ENCODE data around the gene EPS8L1. TPM values are rescaled to one million over a fixed set of nuclear protein-coding genes. Genes with fewer than 3 reads are reported as not detected.

EPS8L1 gene
- polyA plus RNA-seq, 1 of the 3 experiments (the other 2 are of a cell fraction): 12.9 TPM

DNA sequence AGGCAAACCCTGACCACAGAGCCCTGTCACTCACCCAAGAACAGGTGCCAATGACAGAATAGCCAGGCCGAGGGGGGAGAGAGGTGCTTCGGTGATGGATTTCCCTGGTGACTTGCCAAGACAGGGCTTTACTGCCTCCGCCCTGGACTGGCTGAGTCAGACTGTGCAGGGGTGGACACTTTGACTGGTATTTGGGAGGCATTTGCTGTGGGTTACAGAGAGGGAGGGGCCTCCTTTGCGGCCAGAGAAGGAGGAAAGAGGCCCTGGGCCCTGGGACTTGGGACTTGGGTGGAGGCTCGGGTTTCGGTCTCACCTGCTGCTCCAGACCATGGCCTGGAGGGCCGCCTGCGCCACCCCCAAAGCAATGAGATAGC lies 4.6 kb upstream of the EPS8L1 start (continued):
- TF ChIP-seq POLR2AphosphoS5 (IDR thresholded peaks at IDR 0.05; ENCODE audit: low read depth, low read length) (0 out of 2 replicates have a peak, but pooled peaks have one; percentile 43), JUND (IDR thresholded peaks at IDR 0.05) (no peak; the same call in 1 of the 2 replicates), TCF12 (IDR thresholded peaks at IDR 0.05) (peak; percentile 62), GATA2 (CRISPR knock-in tag; IDR thresholded peaks at IDR 0.05) (no peak), CHD2 (IDR thresholded peaks at IDR 0.05; ENCODE audit: low read length, partially characterized antibody) (no peak), RCOR1 (IDR thresholded peaks at IDR 0.05; ENCODE audit: low read length) (no peak), TAF1 (IDR thresholded peaks at IDR 0.05; ENCODE audit: borderline replicate concordance, low read depth, low read length) (no peak), YY1 (IDR thresholded peaks at IDR 0.05; ENCODE audit: low read depth) (no peak), NFIC (IDR thresholded peaks at IDR 0.05; ENCODE audit: borderline replicate concordance) (peak; percentile 68; the same call in 1 of the 2 replicates), EZH2phosphoT487 (IDR thresholded peaks at IDR 0.05; ENCODE audit: borderline replicate concordance, low read depth) (no peak), GABPA (IDR thresholded peaks at IDR 0.05; ENCODE audit: low read depth) (no peak)
- TF ChIP-seq, protein P1, sequence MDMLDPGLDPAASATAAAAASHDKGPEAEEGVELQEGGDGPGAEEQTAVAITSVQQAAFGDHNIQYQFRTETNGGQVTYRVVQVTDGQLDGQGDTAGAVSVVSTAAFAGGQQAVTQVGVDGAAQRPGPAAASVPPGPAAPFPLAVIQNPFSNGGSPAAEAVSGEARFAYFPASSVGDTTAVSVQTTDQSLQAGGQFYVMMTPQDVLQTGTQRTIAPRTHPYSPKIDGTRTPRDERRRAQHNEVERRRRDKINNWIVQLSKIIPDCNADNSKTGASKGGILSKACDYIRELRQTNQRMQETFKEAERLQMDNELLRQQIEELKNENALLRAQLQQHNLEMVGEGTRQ (IDR thresholded peaks at IDR 0.05; ENCODE audit: borderline replicate concordance, low read depth, low read length): no peak
- TF ChIP-seq, protein P2, sequence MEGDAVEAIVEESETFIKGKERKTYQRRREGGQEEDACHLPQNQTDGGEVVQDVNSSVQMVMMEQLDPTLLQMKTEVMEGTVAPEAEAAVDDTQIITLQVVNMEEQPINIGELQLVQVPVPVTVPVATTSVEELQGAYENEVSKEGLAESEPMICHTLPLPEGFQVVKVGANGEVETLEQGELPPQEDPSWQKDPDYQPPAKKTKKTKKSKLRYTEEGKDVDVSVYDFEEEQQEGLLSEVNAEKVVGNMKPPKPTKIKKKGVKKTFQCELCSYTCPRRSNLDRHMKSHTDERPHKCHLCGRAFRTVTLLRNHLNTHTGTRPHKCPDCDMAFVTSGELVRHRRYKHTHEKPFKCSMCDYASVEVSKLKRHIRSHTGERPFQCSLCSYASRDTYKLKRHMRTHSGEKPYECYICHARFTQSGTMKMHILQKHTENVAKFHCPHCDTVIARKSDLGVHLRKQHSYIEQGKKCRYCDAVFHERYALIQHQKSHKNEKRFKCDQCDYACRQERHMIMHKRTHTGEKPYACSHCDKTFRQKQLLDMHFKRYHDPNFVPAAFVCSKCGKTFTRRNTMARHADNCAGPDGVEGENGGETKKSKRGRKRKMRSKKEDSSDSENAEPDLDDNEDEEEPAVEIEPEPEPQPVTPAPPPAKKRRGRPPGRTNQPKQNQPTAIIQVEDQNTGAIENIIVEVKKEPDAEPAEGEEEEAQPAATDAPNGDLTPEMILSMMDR (IDR thresholded peaks at IDR 0.05): no peak

DNA sequence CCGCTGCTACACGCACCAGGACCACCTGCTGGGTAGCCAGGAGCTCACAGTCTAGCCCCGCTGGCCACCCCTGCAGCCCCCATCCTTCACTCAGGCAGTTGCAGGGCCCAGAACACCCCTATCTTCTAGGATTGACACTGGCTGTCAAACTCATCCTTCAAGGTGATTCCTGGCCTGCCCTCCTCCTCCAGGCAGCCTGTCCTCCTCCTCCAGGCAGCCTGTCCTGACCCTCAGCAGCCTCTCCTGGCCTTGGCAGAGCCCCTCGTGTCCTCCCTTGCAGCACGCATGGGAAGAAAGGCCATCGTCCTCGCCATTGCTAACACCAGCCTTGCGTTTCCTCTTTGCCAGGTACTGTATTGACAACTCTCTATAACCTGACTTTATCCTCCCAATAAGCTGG lies 3.8 kb upstream of the EPS8L1 start:
- Histone ChIP-seq H3K9me3 (no peaks in the 10 kb centered on the region), H3K4me2 (0 out of 2 replicates have a peak overlapping the region, but pooled peaks have one; percentile 38), H3K9ac (no peak overlapping the region), H3K79me2 (ENCODE audit: insufficient read depth) (no peaks in the 10 kb centered on the region), H3K9me2 (no peaks in the 10 kb centered on the region), H4K20me1 (ENCODE audit: insufficient read depth) (no peaks in the 10 kb centered on the region), H3K27ac (ENCODE audit: low read depth in 2 of 2, low read length in 1 of 2) (no peak overlapping the region; a peak in 1 of 4 replicates), H3F3A (replicated peaks; ENCODE audit: insufficient read depth) (peaks cover 3% of the 10 kb centered on the region), H2AFZ (ENCODE audit: low read depth) (no peak overlapping the region), H3K36me3 (replicated peaks in 1 of 2; ENCODE audit: control insufficient read depth in 1 of 2, insufficient read depth in 2 of 2, low read length in 1 of 2) (no peaks in the 10 kb centered on the region), H3K27me3 (ENCODE audit: insufficient read depth) (no peaks in the 10 kb centered on the region), H3K4me3 (ENCODE audit: low read depth in 2 of 2, low read length in 1 of 2) (no peak overlapping the region), H3K4me1 (ENCODE audit: control insufficient read depth in 1 of 2, insufficient read depth in 2 of 2, low read depth in 1 of 2, low read length in 1 of 2) (peaks cover 0 to 5% of the 10 kb centered on the region in 2 experiments; a peak in 1 of 4 replicates)
- no peak for TF ChIP-seq EZH2phosphoT487 (IDR thresholded peaks at IDR 0.05; ENCODE audit: borderline replicate concordance, low read depth)
- TF ChIP-seq, protein P1 (IDR thresholded peaks at IDR 0.05; ENCODE audit: borderline replicate concordance, low read depth, low read length): no peak
- TF ChIP-seq, protein P3, sequence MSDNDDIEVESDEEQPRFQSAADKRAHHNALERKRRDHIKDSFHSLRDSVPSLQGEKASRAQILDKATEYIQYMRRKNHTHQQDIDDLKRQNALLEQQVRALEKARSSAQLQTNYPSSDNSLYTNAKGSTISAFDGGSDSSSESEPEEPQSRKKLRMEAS (IDR thresholded peaks at IDR 0.05; ENCODE audit: low read depth): no peak
- DNase-seq: no peak
- POLR2A ChIA-PET: no interaction called here
- 44% methylated on average over 8 of the region's 8 CpGs for WGBS (ENCODE audit: low lambda C conversion rate)
- CTCF ChIA-PET: no interaction called here
